Heart left ventricle (tissue), 13 donors: ENCODE results near the gene FOXL1.

Experiments used
- CTCF ChIP-seq, 12 donors: fragments of 200-600 bp; sonication (generic) in 4 of 12; IDR thresholded peaks; one replicate each; pipeline versions ENCODE4 v1.5.0 to v1.8.0; 2018 to 2022; ENCODE audit warnings: antibody characterized with exemption in 12 of 12, mild to moderate bottlenecking in 5 of 12
- POLR2A ChIP-seq, 2 donors: fragments of 450-650 bp; IDR thresholded peaks; one replicate each; pipeline ENCODE4 v1.6.1; 2017; ENCODE audit warnings: antibody characterized with exemption in 2 of 2, mild to moderate bottlenecking in 2 of 2, moderate library complexity in 2 of 2
- donor health status: ischemic (EF 13 %, LVEDD 7.1; RV severe dilation, severe dysfunction).
- donor health status: DM: no; HTN: yes; CAD: no.
- donor health status: DM: no; HTN: no; CAD: no.
- donor health status: ischemic (EF 25% LVEDD 6.9; RV normal size, moderate dysfunction).
- donor health status: ischemic (EF 25% LVEDD 5.7; RV mildly dilated, moderate dysfunction).
- donor health status: ischemic (EF 35%, LVEDD 5.7; RV mildly dilated, moderate dysfunction).
- donor health status: nonischemic (EF 11% LVEDD 7.7; RV severe dilation, severe dysfunction).
- donor health status: DM: yes; HTN: yes; CAD: no.
- donor health status: PGD.
- donor health status: ischemic (EF 29% LVEDD 5.4; RV normal size, mild dysfunction).
- donor health status: nonischemic (EF 23%, LVEDD 6.1; RV moderate dilation, normal function).

DNA sequence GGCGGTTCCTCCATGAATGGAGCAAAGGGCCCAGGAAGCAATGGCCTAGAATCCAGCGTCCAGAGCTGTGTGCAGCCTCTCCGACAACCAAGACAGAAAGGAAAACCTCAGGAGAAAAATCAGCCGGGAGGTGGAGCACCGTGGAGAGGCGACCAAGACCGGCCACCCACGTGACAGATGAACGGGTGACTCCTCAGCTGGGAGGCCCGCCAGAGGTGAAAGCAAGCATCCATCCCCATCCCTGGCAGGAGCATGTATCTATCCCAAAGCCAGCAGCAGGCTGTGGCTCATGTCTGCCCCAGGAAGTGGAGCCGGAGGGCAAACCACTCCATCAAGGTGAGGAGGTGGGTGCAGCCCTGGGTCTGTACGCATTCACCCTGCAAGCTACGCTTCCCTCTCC, 52.1 kb downstream of the FOXL1 start:
- TF ChIP-seq CTCF (IDR thresholded peaks at IDR 0.05) (no peak), POLR2A (IDR thresholded peaks at IDR 0.05) (no peak)
